OCI-LY1 (cell line): ENCODE data around the gene TMEM186.

Source experiments
- H2AFZ ChIP-seq: fragments of 200-600 bp; sonication (generic), shearing (Covaris generic); 2 replicates; pipeline ENCODE4 v1.6.0; 2014; ENCODE audit warnings: antibody characterized with exemption, mild to moderate bottlenecking, low read length
- H3F3A ChIP-seq: fragments of 200-600 bp; sonication (generic), shearing (Covaris generic); 2 replicates; pipeline ENCODE4 v1.6.0; 2014; ENCODE audit warnings: mild to moderate bottlenecking, antibody characterized with exemption, low read length, moderate library complexity; ENCODE audit not compliant: insufficient read depth
- H3K27ac ChIP-seq: fragments of 200-600 bp; sonication (generic); 2 replicates; pipeline ENCODE4 v1.5.1; 2014; ENCODE audit warnings: low read length, mixed run types, mild to moderate bottlenecking, low read depth; ENCODE audit not compliant: poor library complexity, severe bottlenecking
- H3K27me3 ChIP-seq: fragments of 200-600 bp; sonication (generic); 2 replicates; pipeline ENCODE4 v1.6.0; 2014; ENCODE audit warnings: antibody characterized with exemption, mild to moderate bottlenecking, low read length, moderate library complexity; ENCODE audit not compliant: insufficient read depth
- H3K36me3 ChIP-seq: fragments of 200-600 bp; sonication (generic); 2 replicates; pipeline ENCODE4 v1.6.1; 2014; ENCODE audit warnings: mild to moderate bottlenecking, antibody characterized with exemption, low read length, moderate library complexity, mixed read lengths; ENCODE audit not compliant: insufficient read depth
- H3K4me1 ChIP-seq: fragments of 200-600 bp; sonication (generic); 2 replicates; pipeline ENCODE4 v1.5.1; 2014; ENCODE audit warnings: mild to moderate bottlenecking, low read length, moderate library complexity; ENCODE audit not compliant: insufficient read depth, severe bottlenecking
- H3K4me2 ChIP-seq: fragments of 200-600 bp; sonication (generic), shearing (Covaris generic); 2 replicates; pipeline ENCODE4 v1.6.1; 2014; ENCODE audit warnings: low read length
- H3K4me3 ChIP-seq: fragments of 200-600 bp; sonication (generic); 2 replicates; pipeline ENCODE4 v1.5.1; 2014; ENCODE audit warnings: low read length, low read depth, mild to moderate bottlenecking, mixed read lengths; ENCODE audit not compliant: poor library complexity, severe bottlenecking
- H3K79me2 ChIP-seq: fragments of 200-600 bp; shearing (Covaris generic); 2 replicates; pipeline ENCODE4 v1.6.1; 2016; ENCODE audit warnings: mixed run types, low read length, mixed read lengths; ENCODE audit not compliant: insufficient read depth
- H3K9ac ChIP-seq: fragments of 200-600 bp; sonication (generic), shearing (Covaris generic); 2 replicates; pipeline ENCODE4 v1.6.1; 2014; ENCODE audit warnings: mild to moderate bottlenecking, low read length, mixed read lengths
- H3K9me2 ChIP-seq: fragments of 200-600 bp; sonication (generic), shearing (Covaris generic); 2 replicates; pipeline ENCODE4 v1.6.1; 2014; ENCODE audit warnings: low read depth, mild to moderate bottlenecking, low read length, mixed read lengths
- H3K9me3 ChIP-seq: fragments of 200-600 bp; shearing (Covaris generic); 2 replicates; pipeline ENCODE4 v1.6.1; 2014; ENCODE audit warnings: low read length, mixed read lengths
- H4K20me1 ChIP-seq: fragments of 200-600 bp; sonication (generic), shearing (Covaris generic); 2 replicates; pipeline ENCODE4 v1.6.0; 2016; ENCODE audit warnings: mild to moderate bottlenecking, low read length; ENCODE audit not compliant: insufficient read depth
- EZH2 ChIP-seq: fragments of 200-600 bp; sonication (generic), shearing (Covaris generic); IDR thresholded peaks from 2 replicates; pipeline ENCODE4 v1.8.0; 2017; ENCODE audit warnings: borderline replicate concordance, mixed run types, mild to moderate bottlenecking, antibody characterized with exemption, low read length, moderate library complexity, mixed read lengths
- TF ChIP-seq, protein P1 (sequence below): fragments of 200-600 bp; sonication (generic), shearing (Covaris generic); IDR thresholded peaks from 2 replicates; pipeline ENCODE4 v1.5.1; 2017; ENCODE audit warnings: mild to moderate bottlenecking, antibody characterized with exemption, low read length, moderate library complexity, mixed read lengths

Gene TMEM186

DNA sequence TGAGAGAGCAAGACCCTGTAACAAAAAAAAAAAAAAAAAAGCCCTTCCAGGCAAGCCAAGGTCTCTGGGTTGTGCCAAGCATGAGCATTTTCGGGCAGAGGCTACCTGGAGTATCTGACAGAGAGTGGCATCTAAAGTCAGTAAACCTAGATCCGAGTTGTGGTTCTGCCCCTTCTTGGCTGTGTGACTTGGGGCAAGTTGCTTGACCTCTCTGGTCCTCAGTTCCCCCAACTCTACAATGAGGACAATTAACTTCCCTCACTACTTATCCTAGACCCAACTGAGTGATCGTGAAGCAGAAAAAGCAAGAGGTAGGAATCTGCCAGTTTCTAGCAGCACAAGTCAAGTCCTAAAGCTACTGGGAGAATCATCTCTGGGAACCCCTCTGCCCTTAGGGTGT is 34.4 kb downstream of the TMEM186 start:
- Histone ChIP-seq H3K4me2 (no peak overlapping the region), H3K4me1 (no peaks in the 10 kb centered on the region), H3K9me3 (no peaks in the 10 kb centered on the region), H3K79me2 (no peaks in the 10 kb centered on the region), H3K4me3 (no peak overlapping the region), H3K9me2 (no peaks in the 10 kb centered on the region), H3K27me3 (no peaks in the 10 kb centered on the region), H3K27ac (no peak overlapping the region), H2AFZ (no peak overlapping the region), H3K36me3 (no peaks in the 10 kb centered on the region), H4K20me1 (no peaks in the 10 kb centered on the region), H3F3A (no peaks in the 10 kb centered on the region), H3K9ac (no peak overlapping the region)
- TF ChIP-seq, protein P1, sequence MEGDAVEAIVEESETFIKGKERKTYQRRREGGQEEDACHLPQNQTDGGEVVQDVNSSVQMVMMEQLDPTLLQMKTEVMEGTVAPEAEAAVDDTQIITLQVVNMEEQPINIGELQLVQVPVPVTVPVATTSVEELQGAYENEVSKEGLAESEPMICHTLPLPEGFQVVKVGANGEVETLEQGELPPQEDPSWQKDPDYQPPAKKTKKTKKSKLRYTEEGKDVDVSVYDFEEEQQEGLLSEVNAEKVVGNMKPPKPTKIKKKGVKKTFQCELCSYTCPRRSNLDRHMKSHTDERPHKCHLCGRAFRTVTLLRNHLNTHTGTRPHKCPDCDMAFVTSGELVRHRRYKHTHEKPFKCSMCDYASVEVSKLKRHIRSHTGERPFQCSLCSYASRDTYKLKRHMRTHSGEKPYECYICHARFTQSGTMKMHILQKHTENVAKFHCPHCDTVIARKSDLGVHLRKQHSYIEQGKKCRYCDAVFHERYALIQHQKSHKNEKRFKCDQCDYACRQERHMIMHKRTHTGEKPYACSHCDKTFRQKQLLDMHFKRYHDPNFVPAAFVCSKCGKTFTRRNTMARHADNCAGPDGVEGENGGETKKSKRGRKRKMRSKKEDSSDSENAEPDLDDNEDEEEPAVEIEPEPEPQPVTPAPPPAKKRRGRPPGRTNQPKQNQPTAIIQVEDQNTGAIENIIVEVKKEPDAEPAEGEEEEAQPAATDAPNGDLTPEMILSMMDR: no peak
- no peak for TF ChIP-seq EZH2

DNA sequence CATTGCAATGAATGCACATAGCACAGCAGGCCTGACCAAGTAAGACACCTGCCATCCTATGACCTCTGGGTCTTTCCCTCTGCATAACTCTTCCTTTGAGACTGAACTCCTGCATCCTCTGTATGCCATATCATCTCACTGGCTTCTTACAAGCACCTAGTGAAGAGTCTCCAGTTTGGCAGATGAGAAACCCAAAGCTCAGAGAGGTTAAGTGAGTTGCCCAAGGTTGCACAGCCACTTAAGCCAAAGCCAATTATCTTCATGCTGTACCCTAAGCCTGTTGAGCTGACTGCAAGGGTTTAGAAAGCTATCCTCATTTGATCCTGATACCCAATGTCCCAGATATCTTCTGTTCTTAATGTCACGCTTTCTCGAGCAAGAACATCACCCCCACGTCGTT is 35.2 kb downstream of the TMEM186 start:
- no peak for TF ChIP-seq EZH2
- TF ChIP-seq, protein P1: no peak
- H3K9me2 ChIP-seq: no peaks in the 10 kb centered on the region
- H3K27me3 ChIP-seq: no peaks in the 10 kb centered on the region
- no peak overlapping the region for H3K9ac ChIP-seq
- H3F3A ChIP-seq: no peaks in the 10 kb centered on the region
- no peaks in the 10 kb centered on the region for H3K9me3 ChIP-seq
- H3K79me2 ChIP-seq: no peaks in the 10 kb centered on the region
- no peaks in the 10 kb centered on the region for H3K4me1 ChIP-seq
- no peak overlapping the region for H2AFZ ChIP-seq
- H3K4me2 ChIP-seq: no peak overlapping the region
- H3K36me3 ChIP-seq: no peaks in the 10 kb centered on the region
- H3K4me3 ChIP-seq: no peak overlapping the region
- H4K20me1 ChIP-seq: no peaks in the 10 kb centered on the region
- H3K27ac ChIP-seq: no peak overlapping the region

DNA sequence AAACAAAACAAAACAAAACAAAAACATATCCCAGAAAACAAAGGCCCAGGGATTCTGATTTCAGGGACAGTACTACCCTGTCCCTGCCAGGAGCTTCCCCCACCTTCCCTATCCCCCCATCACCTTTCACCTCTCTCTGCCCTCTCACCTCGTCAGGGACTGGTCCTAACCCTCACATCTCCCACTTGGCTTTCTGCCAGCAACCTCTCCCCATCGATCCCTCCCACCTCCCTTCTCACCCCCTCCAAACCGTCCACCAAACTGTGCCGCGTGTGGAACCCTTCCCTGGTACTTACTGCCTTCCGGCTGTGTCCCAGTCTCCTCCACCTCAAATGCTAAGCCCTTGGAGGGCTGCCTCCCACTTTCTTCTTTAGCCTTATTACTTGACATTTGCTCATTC is 36.4 kb downstream of the TMEM186 start:
- H3K4me2 ChIP-seq: no peak overlapping the region
- no peaks in the 10 kb centered on the region for H3K79me2 ChIP-seq
- no peaks in the 10 kb centered on the region for H3K4me1 ChIP-seq
- no peaks in the 10 kb centered on the region for H4K20me1 ChIP-seq
- H2AFZ ChIP-seq: no peak overlapping the region
- H3K27ac ChIP-seq: no peak overlapping the region
- no peak overlapping the region for H3K4me3 ChIP-seq
- no peaks in the 10 kb centered on the region for H3K9me2 ChIP-seq
- no peaks in the 10 kb centered on the region for H3K27me3 ChIP-seq
- H3K9ac ChIP-seq: no peak overlapping the region
- H3K36me3 ChIP-seq: no peaks in the 10 kb centered on the region
- TF ChIP-seq, protein P1: no peak
- no peak for TF ChIP-seq EZH2
- H3K9me3 ChIP-seq: no peaks in the 10 kb centered on the region
- H3F3A ChIP-seq: no peaks in the 10 kb centered on the region
